IPS-18c (cell line): ENCODE measurements around the gene NELL1.

Source experiments
- H3K4me3 ChIP-seq: 2 replicates; pipeline ENCODE4 v1.7.0; 2013; ENCODE audit warnings: low read depth, mild to moderate bottlenecking, low read length, moderate library complexity; ENCODE audit not compliant: insufficient read depth
- H3K9me3 ChIP-seq: one replicate; pipeline ENCODE4 v1.6.1; 2013; ENCODE audit warnings: mild to moderate bottlenecking, low read length, moderate library complexity; ENCODE audit not compliant: control insufficient read depth, insufficient read depth

NELL1 gene

DNA sequence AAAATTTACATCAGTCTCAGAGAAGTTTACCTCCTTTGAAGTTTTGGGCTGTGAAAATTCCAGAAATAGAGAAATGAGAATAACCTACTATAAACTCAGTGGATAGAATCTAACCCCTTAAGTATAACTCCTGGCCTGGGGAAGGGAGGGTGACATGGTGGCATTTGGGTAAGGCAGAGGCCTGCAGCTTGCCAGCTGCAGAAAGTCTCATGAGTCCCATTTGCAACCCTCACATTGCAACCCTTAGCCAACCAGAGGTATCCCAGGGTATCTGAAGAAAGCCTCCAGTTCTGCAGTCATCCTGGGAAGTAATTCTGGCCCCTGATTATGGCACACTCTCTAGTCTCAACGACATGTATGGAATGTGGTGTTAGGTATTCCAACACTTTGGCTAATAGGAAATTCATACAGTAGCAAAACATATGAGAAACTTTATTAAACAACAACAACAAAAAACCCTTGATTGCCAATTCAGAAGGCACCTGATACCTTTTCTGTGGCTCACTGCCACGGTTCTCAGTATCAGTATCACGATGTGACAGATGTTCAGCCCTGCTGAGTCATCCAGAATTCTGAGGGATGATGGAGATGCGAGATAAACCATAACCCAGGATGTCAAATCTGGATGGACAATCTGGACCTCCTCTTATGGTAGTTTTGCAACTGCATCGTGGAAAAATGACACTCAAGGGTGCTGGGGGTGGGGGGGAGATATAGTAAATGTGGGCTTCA lies 743.4 kb downstream of the NELL1 start:
- H3K4me3 ChIP-seq, result no peak overlapping the region
- no peaks in the 10 kb centered on the region for H3K9me3 ChIP-seq

DNA sequence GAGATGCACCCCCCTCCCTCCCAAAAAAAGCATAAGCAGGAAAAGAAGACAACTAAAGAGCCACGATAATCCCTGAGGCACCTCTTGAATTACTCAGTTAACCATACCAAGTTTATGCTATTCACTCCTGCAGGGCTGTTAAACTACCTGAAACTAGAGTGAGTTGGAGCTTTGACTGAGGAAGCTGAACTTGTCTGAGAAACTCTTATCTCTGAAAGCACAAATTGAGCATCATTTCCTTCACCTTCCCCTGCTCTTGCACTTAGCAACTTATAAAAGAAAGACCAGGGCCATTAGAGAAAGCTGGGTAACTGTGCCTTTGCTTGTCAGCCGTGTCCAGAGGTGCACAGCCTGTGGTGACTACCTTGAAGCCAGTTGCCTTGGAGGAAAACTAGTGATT lies 745.6 kb downstream of the NELL1 start:
- no peaks in the 10 kb centered on the region for H3K9me3 ChIP-seq
- H3K4me3 ChIP-seq, result no peak overlapping the region

DNA sequence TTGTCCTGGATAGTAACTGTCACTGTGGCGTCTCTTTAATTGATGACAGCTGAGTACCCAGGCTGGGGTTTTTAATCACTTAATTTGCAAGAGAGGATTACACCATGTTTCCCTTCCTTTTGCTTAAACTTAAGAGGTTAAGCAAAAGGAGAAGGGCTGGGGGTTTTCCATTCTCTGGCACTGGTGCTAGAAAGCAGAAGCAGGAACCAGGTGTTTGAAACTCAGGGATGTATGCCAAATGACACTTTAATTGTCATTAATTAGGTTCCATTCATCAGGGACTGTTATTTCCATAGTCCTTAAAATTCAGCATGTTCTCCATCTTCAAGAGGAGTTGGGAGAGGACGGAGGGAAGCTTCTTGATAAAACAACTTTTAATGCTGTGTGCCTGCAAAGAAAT lies 746.2 kb downstream of the NELL1 start:
- Histone ChIP-seq H3K4me3 (no peak overlapping the region), H3K9me3 (no peaks in the 10 kb centered on the region)

DNA sequence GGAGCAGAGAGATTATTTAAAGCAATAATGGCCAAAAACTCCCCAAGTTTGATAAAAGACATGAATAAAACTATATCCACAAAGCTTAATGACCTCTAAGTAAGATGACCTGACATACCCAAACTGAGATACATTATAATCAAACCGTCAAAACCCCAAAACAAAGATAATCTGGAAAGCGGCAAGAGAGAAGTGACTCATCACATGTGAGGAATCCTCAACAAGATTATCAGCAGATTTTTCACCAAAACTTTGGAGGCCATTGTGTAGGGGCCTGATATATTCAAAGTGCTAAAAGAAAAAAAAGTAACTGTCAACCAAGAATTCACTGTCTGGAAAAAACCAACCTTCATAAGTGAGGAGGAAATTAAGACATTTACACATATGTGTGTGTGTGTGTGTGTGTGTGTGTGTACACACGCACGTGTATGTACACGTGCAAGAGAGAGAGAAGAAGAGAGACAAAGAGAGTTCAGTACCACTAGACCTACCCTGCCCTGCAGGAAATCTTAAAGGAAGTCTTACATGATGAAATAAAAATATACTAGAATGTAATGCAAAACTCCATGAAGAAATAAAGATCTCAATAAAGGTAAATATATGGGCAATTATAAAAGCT lies 752.4 kb downstream of the NELL1 start:
- Histone ChIP-seq H3K9me3 (no peaks in the 10 kb centered on the region), H3K4me3 (no peak overlapping the region)

DNA sequence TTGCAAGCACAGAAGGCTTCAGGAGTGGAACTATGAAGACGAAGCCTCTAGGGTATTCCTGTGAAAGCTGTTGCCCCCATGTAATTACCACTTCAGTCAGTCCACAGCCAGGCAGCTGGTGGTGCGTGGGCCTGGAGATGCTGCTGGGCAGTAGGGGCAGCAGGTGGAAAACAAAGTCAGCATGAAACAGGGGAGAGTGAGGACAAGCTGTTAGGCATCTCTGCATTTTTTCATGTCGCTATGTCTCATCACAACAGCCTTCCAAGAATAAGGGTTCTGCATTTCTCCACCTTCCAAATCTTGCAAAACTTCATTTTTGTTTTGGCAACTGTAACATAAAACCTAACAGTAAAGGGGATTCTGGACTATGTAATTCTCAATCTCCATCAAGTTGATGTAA lies 757.5 kb downstream of the NELL1 start:
- Histone ChIP-seq H3K9me3 (no peaks in the 10 kb centered on the region), H3K4me3 (no peak overlapping the region)

DNA sequence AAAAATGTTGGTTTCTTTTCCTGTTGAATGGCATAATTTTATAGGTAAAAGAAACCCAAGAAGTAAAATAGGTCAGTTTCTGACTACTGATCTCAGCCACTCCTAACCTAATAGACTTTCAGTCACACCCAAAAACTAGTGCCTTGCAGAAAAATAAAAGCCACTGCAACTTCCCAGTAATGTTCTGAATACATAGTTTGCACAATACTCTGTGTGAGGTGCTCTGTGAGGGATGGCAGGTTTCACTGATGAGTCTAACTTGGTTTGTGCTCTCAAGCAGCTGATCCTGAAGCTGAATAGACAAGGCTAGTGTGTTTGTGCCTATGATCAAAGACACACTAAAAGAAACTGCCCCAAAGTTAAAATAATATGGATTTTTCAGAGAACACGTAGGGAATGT lies 758.3 kb downstream of the NELL1 start:
- no peak overlapping the region for H3K4me3 ChIP-seq

DNA sequence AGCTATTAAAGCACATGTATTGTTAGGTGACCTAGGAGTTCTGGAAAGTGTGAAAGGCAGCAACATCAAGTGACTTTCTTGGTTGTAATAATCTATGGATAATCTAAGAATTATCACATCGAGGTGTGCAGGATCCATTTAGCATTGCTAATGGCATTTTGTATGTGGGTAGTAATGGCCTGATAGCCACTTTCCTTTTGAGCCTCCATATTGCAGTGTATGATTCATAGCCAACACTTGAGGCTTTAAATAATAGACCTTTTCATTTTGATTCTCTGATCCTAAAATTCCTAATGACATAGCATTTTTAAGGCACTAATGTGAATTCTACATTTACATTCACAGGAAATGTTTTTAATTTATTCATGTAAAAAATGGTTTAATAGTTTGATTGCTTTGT lies 759.4 kb downstream of the NELL1 start:
- no peaks in the 10 kb centered on the region for H3K9me3 ChIP-seq

More for the DNA sequence above, 758.3 kb downstream of the NELL1 start:
- no peaks in the 10 kb centered on the region for H3K9me3 ChIP-seq

DNA sequence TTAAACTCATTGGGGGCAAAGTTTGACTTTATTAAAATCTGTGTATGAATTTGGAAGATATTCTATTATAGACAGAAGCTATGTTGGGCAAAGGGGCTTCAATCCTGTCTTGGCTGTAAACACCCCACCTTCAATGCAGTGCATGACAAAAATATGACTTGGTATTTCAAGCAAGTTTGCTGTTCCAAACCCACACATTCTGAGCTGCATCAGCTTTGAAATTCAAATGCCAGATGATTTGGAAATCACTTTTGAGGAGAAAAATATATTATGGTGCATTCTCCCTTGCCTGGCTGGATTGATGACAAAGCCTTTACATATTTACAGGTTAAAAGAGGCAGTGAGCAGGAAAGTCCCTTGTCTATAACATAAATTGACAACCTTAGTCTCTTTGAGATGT lies 760.0 kb downstream of the NELL1 start:
- Histone ChIP-seq H3K4me3 (no peak overlapping the region), H3K9me3 (no peaks in the 10 kb centered on the region)

More for the DNA sequence above, 759.4 kb downstream of the NELL1 start:
- no peak overlapping the region for H3K4me3 ChIP-seq

DNA sequence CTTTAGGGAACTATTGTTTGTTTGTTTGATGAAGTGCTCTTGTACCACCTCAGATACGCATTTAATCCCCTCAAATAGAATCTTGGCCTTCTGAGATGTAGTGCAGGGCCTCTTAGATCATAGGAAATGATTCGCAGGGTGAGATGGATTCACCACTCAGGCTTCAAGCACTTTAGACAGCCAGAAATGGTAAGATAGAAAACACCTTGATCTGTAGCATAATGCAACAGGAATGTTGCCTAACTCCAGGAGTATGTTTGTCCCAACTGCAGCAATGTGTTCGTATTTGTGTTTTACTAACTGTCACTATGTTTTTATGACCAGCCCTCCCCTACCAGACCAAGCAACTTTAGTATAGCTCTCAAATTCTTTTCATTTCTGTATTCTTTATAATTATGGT lies 761.2 kb downstream of the NELL1 start:
- Histone ChIP-seq H3K4me3 (no peak overlapping the region), H3K9me3 (no peaks in the 10 kb centered on the region)

DNA sequence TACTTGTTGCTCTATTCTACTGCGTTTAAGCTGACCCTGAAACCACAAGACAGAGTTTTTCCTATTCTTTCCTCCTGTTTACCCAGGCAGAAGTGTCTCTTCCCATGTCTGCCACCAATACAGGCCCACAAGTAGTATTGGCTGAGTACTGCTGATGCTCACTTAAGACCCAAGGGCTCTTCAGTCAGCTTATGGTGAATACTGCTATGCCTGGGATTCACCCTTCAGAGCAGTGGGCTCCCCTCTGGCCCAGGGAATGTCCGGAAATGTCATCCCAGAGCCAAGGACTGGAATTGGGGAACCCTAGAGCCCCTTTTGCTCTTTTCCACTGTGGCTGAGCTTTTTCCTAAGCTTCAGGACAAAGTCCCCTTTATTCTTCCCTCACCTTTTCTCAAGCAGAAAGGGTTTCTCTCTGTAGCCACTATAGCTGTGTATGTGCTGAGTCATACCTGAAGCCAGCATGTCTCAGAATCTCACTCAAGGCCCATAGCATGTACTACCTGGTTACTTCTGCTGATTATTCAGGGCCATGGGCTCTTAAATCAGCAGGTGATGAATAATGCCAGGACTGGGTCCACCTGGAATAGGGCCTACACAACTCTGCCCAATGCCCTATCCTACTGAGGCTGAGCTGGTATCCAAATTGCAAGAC lies 777.7 kb downstream of the NELL1 start:
- Histone ChIP-seq H3K9me3 (no peaks in the 10 kb centered on the region), H3K4me3 (no peak overlapping the region)

DNA sequence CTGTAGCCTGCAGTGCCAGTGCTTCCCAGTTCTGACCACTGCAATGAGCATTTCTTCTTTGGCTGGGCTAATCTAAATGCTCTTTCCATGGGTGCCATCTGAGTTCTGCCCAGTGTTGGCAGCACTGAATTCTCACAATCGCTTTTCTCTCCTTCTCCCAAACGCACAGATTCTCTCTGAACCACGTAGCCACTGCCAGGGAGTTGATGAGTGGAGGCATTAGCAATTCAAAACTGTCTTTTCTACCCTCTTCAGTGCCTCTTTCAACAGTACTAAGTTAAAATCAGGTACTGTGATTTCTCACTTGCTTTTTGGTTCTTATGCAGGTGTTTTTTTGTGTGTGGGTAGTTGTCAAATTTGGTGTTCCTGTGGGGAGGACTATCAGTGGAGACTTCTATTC lies 778.5 kb downstream of the NELL1 start:
- no peak overlapping the region for H3K4me3 ChIP-seq

DNA sequence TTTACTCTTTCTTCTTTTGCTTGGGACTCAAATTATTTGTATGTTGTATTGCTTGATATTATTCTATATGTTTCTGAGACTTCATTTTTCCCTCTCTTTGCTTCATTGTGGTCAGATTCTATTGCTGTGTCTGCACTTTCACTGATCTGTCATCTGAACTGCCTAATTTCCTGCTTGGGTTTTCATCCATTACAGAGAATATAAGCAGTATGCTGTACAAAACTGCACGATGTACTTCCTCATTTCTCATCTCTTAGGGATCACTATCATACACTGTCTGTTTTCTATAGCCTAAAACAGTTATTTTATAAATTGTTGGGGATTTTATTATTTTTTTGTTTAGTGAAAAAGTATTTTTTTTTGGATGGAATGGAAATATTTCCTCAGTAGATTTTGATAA lies 786.8 kb downstream of the NELL1 start:
- H3K4me3 ChIP-seq, result no peak overlapping the region
- no peaks in the 10 kb centered on the region for H3K9me3 ChIP-seq

More for the DNA sequence above, 778.5 kb downstream of the NELL1 start:
- no peaks in the 10 kb centered on the region for H3K9me3 ChIP-seq

DNA sequence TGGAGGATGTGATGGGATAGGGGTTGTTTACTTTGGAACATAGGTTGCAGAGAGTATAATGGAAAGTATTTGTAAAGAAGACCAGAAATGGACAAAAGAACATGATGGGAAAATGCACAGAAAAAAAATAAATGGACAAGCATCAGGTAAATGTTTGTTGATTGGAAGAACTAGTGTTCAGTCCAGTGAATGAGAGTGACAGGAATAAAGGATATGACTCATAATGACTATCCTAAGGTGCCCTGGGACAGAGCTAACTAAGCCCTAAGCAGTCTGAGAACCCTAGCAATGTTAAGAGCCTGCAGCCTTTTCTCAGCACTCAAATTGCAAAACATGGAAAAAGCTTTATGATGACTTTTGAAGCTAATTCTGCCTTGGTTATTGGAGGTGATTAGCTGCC lies 790.7 kb downstream of the NELL1 start:
- H3K4me3 ChIP-seq, result no peak overlapping the region
- no peaks in the 10 kb centered on the region for H3K9me3 ChIP-seq

DNA sequence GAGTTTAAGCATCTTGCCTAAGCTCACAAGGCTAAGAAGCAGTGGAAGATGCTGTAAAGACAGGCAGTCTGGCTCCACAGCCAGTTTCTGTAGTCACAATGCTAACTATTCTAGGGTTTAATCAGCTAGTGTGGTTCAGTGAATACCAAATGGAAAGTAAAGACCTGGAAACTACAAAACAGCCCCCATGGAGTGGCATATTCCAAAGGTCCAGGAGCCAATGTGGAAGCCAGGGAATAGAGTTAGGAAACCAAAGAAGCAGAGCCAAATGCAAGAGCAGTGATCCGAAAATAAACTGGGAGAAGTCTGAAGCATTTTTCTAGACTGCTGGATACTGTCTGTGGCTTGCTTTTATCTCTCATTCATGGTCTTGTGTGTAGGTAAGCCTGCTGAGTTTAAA lies 792.3 kb downstream of the NELL1 start:
- Histone ChIP-seq H3K4me3 (no peak overlapping the region), H3K9me3 (no peaks in the 10 kb centered on the region)

DNA sequence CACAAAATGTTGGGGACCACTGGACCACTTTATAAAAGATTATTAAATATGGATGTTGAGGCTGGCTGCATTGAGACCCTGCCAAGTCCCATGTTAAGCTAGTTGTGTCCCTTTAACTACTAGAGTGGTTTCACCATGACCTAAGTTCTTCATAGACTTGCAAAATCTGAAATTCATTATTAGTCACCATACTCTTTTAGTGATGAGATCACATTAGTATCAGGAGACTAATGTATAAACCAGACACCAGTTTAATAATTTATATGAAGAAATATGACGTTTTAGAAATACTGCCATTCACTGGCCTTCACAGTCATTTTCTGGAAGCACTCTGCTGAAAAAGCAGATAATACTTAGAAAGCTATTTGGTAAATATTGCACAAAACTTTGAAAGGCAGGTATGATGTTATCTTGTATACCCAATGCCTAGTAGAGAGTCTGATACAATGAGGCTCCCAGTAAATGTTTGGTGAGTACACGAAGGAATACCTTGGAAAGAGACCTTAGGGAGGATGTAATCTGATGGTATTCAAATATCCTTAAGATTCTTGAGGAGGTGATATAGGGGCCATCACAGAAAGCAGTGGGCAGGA lies 795.3 kb downstream of the NELL1 start:
- no peak overlapping the region for H3K4me3 ChIP-seq

DNA sequence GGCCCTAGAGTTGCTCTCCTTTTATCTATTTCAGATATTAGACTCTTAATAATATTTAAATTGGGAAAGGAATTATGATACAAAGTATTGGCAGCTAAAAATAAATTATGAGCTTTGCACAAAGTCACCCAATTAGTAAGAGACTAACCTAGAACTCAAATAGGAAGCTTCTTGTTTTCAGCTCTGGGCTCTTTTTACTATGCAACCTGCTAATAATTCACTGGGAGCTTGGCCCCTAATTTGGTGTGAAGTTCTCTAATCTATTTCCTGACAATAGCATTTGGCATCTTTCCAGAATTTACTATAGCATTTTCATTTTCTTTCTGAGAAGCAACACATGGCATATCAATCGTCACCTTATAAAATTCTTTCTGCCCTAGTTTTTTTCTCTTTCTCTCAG lies 795.8 kb downstream of the NELL1 start:
- no peak overlapping the region for H3K4me3 ChIP-seq
- no peaks in the 10 kb centered on the region for H3K9me3 ChIP-seq

More for the DNA sequence above, 795.3 kb downstream of the NELL1 start:
- H3K9me3 ChIP-seq, result no peaks in the 10 kb centered on the region

DNA sequence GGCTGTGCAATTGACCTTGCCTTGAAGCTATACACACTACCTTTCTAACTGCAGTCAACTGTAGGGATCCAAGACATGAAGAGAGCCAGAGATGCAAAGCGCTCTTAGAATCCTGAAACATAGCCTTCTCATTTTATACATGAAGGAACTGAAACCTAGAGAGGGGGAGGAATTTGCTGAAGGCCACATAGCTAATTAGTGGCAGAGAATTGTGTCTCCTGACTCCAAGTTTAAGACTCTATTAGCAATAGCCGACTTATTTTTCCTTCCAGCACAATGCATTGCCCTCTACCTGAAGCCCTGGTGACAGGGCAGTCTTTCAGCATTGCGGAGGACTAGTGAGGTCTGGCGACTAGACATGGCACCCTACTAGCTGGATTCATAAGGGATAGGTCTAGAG lies 796.5 kb downstream of the NELL1 start:
- no peak overlapping the region for H3K4me3 ChIP-seq
- no peaks in the 10 kb centered on the region for H3K9me3 ChIP-seq

DNA sequence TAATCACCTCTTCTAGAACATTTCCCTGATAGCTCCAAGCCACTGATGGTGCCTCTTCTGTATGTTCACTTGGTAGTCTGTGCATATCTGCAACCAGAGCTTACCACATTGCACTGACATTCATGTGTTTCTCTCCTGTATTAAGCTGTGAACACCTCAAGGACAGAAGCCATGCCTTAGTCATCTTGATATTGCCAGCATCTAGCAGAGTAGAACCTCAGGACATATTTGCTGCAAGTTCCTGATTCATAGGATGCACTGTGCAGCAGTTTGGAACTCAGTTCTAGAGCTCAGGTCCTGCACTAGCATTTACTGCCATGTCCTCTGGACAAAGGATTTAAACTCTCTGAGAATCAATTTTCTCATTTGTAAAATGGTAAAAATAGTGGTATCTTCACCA lies 801.1 kb downstream of the NELL1 start:
- H3K4me3 ChIP-seq, result no peak overlapping the region
- H3K9me3 ChIP-seq, result no peaks in the 10 kb centered on the region
